NCI-H82 treated with DMSO at 0.1 percent for 48 hours (cell line): ENCODE data around the gene STT3A.

Experiments used
- DNase-seq: peaks from one replicate; lab custom pipeline; 2025; ENCODE audit not compliant: unreplicated experiment; lab: John Stamatoyannopoulos, UW

STT3A gene

GRCh38 chr11:125649465-125650166 is 57.0 kb downstream of the STT3A start:
- no peak for DNase-seq

GRCh38 chr11:125662689-125663088 is 70.0 kb downstream of the STT3A start:
- no peak for DNase-seq

- DNase-seq, result no peak
Observed at GRCh38 chr11:125663910-125664309, 71.3 kb downstream of the STT3A start.

- DNase-seq, result no peak
Observed at GRCh38 chr11:125667151-125667550, 74.5 kb downstream of the STT3A start.

GRCh38 chr11:125670172-125670571 is 77.5 kb downstream of the STT3A start:
- DNase-seq, result no peak

- no peak for DNase-seq
Observed at GRCh38 chr11:125671561-125671960, 78.9 kb downstream of the STT3A start.
